H9 (cell line): ENCODE measurements around the gene ASB18. TPM values are rescaled to one million over a fixed set of nuclear protein-coding genes. Genes with fewer than 3 reads are reported as not detected.
A peak's percentile ranks its signal among the peaks of the same experiment; 100 is the strongest.

Experiments
- DNase-seq: peaks from one replicate; pipeline ENCODE4 v3.0.0-alpha.2; 2017
- H2AFZ ChIP-seq: one replicate; pipeline ENCODE4 v1.6.1; 2013; ENCODE audit warnings: mild to moderate bottlenecking, low read length, control low read depth, moderate library complexity
- H2AK5ac ChIP-seq: 2 replicates; pipeline ENCODE4 v1.6.1; 2013; ENCODE audit warnings: low read length, control low read depth, mixed read lengths; ENCODE audit not compliant: insufficient read length
- H2BK120ac ChIP-seq: one replicate; pipeline ENCODE4 v1.6.1; 2013; ENCODE audit warnings: low read depth, mild to moderate bottlenecking, low read length, control low read depth, inconsistent platforms; ENCODE audit not compliant: poor library complexity, severe bottlenecking
- H2BK12ac ChIP-seq: 2 replicates; pipeline ENCODE4 v1.6.1; 2013; ENCODE audit warnings: low read length, control low read depth, mixed read lengths, low read depth; ENCODE audit not compliant: insufficient read length
- H2BK15ac ChIP-seq: 2 replicates; pipeline ENCODE4 v1.6.1; 2013; ENCODE audit warnings: low read depth, low read length, control low read depth
- H2BK20ac ChIP-seq: one replicate; pipeline ENCODE4 v1.6.1; 2013; ENCODE audit warnings: low read depth, mild to moderate bottlenecking, low read length, control low read depth, inconsistent platforms; ENCODE audit not compliant: poor library complexity, severe bottlenecking
- H2BK5ac ChIP-seq: 2 replicates; pipeline ENCODE4 v1.6.1; 2013; ENCODE audit warnings: low read length, control low read depth, mixed read lengths; ENCODE audit not compliant: insufficient read length
- H3K14ac ChIP-seq: 2 replicates; pipeline ENCODE4 v1.6.1; 2013; ENCODE audit warnings: low read length, control low read depth; ENCODE audit not compliant: insufficient read depth
- H3K18ac ChIP-seq: 2 replicates; pipeline ENCODE4 v1.6.1; 2013; ENCODE audit warnings: low read depth, mild to moderate bottlenecking, mixed read lengths, low read length, control low read depth; ENCODE audit not compliant: insufficient read length
- H3K23ac ChIP-seq: 2 replicates; pipeline ENCODE4 v1.6.1; 2013; ENCODE audit warnings: low read length, control low read depth, mixed read lengths, low read depth; ENCODE audit not compliant: insufficient read length
- H3K23me2 ChIP-seq: 2 replicates; pipeline ENCODE4 v1.6.1; 2013; ENCODE audit warnings: low read depth, mild to moderate bottlenecking, mixed read lengths, low read length, control low read depth; ENCODE audit not compliant: insufficient read length, poor library complexity, severe bottlenecking
- H3K27ac ChIP-seq: 2 replicates; pipeline ENCODE4 v1.5.1; 2013; ENCODE audit warnings: low read length, control low read depth, mixed read lengths, low read depth; ENCODE audit not compliant: insufficient read length
- H3K27me3 ChIP-seq: 2 replicates; pipeline ENCODE4 v1.6.1; 2013; ENCODE audit warnings: low read length, control low read depth, inconsistent platforms; ENCODE audit not compliant: insufficient read depth
- H3K4ac ChIP-seq: 2 replicates; pipeline ENCODE4 v1.6.1; 2013; ENCODE audit warnings: low read depth, mild to moderate bottlenecking, control low read depth, inconsistent platforms, low read length, moderate library complexity
- H3K4me1 ChIP-seq: 2 replicates; pipeline ENCODE4 v1.6.1; 2013; ENCODE audit warnings: low read length, control low read depth, inconsistent platforms; ENCODE audit not compliant: insufficient read depth
- H3K4me2 ChIP-seq: 2 replicates; pipeline ENCODE4 v1.6.1; 2013; ENCODE audit warnings: low read length, control low read depth, mixed read lengths; ENCODE audit not compliant: insufficient read length, insufficient read depth
- H3K56ac ChIP-seq: 2 replicates; pipeline ENCODE4 v1.6.1; 2013; ENCODE audit warnings: low read depth, mild to moderate bottlenecking, mixed read lengths, low read length, control low read depth; ENCODE audit not compliant: insufficient read length
- H3K79me1 ChIP-seq: 2 replicates; pipeline ENCODE4 v1.6.1; 2013; ENCODE audit warnings: low read depth, mild to moderate bottlenecking, moderate library complexity, low read length, control low read depth, inconsistent platforms; ENCODE audit not compliant: insufficient read depth, poor library complexity, severe bottlenecking
- H3K79me2 ChIP-seq: 2 replicates; pipeline ENCODE4 v1.6.1; 2013; ENCODE audit warnings: low read length, control low read depth, inconsistent platforms; ENCODE audit not compliant: insufficient read depth
- H3K9ac ChIP-seq: 2 replicates; pipeline ENCODE4 v1.6.1; 2013; ENCODE audit warnings: low read length, control low read depth, mixed read lengths; ENCODE audit not compliant: insufficient read length; ENCODE audit errors: extremely low read depth
- H3K9me3 ChIP-seq: one replicate; pipeline ENCODE4 v1.6.1; 2013; ENCODE audit warnings: low read depth, low read length, inconsistent platforms; ENCODE audit not compliant: control insufficient read depth
- H3T11ph ChIP-seq: one replicate; pipeline ENCODE4 v1.6.1; 2013; ENCODE audit warnings: mild to moderate bottlenecking, low read length, control low read depth, inconsistent platforms
- H4K20me1 ChIP-seq: one replicate; pipeline ENCODE4 v1.6.1; 2013; ENCODE audit not compliant: control insufficient read depth, insufficient read length, insufficient read depth
- H4K5ac ChIP-seq: 2 replicates; pipeline ENCODE4 v1.6.1; 2013; ENCODE audit warnings: low read depth, mild to moderate bottlenecking, mixed read lengths, low read length, control low read depth; ENCODE audit not compliant: insufficient read length
- H4K8ac ChIP-seq: replicated peaks from 2 replicates; pipeline ENCODE4 v1.6.1; 2013; ENCODE audit warnings: low read length, control low read depth, mixed read lengths, low read depth; ENCODE audit not compliant: insufficient read length
- H4K91ac ChIP-seq: 2 replicates; pipeline ENCODE4 v1.6.1; 2013; ENCODE audit warnings: low read depth, mild to moderate bottlenecking, moderate library complexity, mixed read lengths, low read length, control low read depth; ENCODE audit not compliant: insufficient read length
- H3K27ac Mint-ChIP-seq, 3 experiments: 2 replicates in 2 of 3; 3 replicates in 1 of 3; pipeline ENCODE4 v1.8.0; 2020 to 2021; ENCODE audit warnings: mixed read lengths in 3 of 3, mild to moderate bottlenecking in 1 of 3, moderate library complexity in 1 of 3
- H3K27me3 Mint-ChIP-seq: 2 replicates; pipeline ENCODE4 v1.8.0; 2021; ENCODE audit warnings: low read depth, mild to moderate bottlenecking, moderate library complexity, mixed read lengths
- H3K36me3 Mint-ChIP-seq, 3 experiments: 2 replicates in 2 of 3; 3 replicates in 1 of 3; pipeline ENCODE4 v1.8.0; 2020 to 2021; ENCODE audit warnings: low read depth in 3 of 3, mixed read lengths in 3 of 3; ENCODE audit not compliant: insufficient read depth in 1 of 3
- H3K4me1 Mint-ChIP-seq, 2 experiments: 2 replicates each; pipeline ENCODE4 v1.8.0; 2020; ENCODE audit warnings: mixed read lengths in 2 of 2
- H3K4me3 Mint-ChIP-seq, 2 experiments: 2 replicates in 1 of 2; 3 replicates in 1 of 2; pipeline ENCODE4 v1.8.0; 2020 to 2021; ENCODE audit warnings: mild to moderate bottlenecking in 2 of 2, mixed read lengths in 2 of 2, moderate library complexity in 1 of 2
- H3K9me3 Mint-ChIP-seq, 2 experiments: 2 replicates in 1 of 2; 3 replicates in 1 of 2; pipeline ENCODE4 v1.8.0; 2020; ENCODE audit warnings: mild to moderate bottlenecking in 2 of 2, mixed read lengths in 2 of 2, moderate library complexity in 1 of 2
- WGBS: extraction: QIAGEN DNeasy Blood & Tissue Kit; methylation state at CpG from one replicate; pipeline ENCODE4 v1.1.7; 2013; ENCODE audit warnings: missing lambda C conversion rate, low lambda C conversion rate, mixed read lengths; ENCODE audit not compliant: insufficient read length; ENCODE audit errors: extremely low coverage; 5-methylcytosine and 5-hydroxymethylcytosine counted together
- total RNA-seq: library from RNA; stranded (reverse); gene quantifications from 2 replicates; pipeline ENCODE4 v1.2.1, GENCODE V29; 2021
- TF ChIP-seq, protein P1 (sequence below): fragments of 200-600 bp; sonication (generic); conservative IDR thresholded peaks from 3 replicates; pipeline ENCODE4 v1.8.0; 2021; ENCODE audit warnings: antibody characterized with exemption, mild to moderate bottlenecking

Gene ASB18
- total RNA-seq, 1 experiment from 2014 or later: not detected

DNA sequence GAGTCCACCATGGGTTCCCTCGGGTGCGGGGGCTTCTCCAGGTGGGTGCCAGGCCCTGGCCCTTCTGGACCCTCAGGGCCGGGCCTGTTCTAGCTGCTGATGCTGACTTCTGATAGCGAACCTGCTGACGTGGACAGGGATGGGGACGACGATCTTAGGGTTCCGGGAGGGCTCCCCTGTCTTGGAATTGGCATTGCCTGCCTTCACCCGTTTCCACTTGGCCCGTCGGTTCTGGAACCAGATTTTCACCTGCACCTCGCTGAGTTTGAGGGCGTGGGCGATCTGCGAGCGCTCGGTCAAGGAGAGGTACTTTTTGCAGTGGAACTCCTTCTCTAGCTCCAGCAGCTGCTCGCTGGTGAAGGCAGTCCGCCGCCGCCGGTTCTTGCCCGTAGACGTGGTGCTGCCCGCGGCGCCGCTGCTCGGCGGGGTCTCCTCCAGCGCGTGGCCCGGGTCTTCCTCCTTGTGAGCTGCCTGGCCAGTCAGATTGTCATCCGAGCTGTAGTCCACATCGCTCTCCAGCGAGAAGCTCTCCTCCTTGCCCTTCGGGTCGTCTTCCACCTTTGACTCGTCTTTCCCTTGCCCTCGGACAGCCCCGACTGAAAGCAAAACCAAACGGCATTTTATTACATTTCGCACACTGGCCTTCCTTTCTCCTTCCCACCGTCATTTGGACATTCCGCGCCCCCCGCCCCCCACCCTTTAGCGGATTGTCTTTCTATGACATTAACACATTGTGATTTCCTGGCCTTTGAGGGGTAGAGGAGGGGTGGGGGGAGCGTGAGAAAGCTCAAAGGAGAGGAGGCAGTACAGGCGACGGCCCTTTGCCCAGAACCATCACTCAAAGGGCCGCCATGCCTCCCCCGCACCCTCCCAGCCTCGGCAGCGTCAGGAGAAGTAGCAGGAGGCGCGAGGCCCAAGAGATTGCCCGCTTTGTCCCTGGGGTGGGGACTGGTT is 98.1 kb downstream of the ASB18 start:
- no peak overlapping the region for H2AFZ ChIP-seq
- H3K27ac Mint-ChIP-seq: no peak overlapping the region

More for the DNA sequence above, 98.1 kb downstream of the ASB18 start:
- H2BK15ac ChIP-seq: no peak overlapping the region
- H4K8ac ChIP-seq: no peak overlapping the region
- WGBS: no CpG with 5 or more reads among the region's 58 CpGs
- no peak overlapping the region for H2AK5ac ChIP-seq
- peak overlapping the region; percentile 5 to 81 for H3K4me3 Mint-ChIP-seq
- no peak overlapping the region for H3K18ac ChIP-seq
- peaks cover 93% of the 10 kb centered on the region for H3K27me3 Mint-ChIP-seq
- no peak overlapping the region for H3K4ac ChIP-seq
- H3K23ac ChIP-seq: no peak overlapping the region
- peaks cover 0 to 2% (median 0%) of the 10 kb centered on the region in 3 experiments; a peak in 2 of 7 replicates for H3K36me3 Mint-ChIP-seq
- peaks cover 20% of the 10 kb centered on the region for H3K23me2 ChIP-seq
- no peak overlapping the region for H3K56ac ChIP-seq
- H2BK12ac ChIP-seq: no peak overlapping the region
- H3K9me3 ChIP-seq: no peaks in the 10 kb centered on the region
- no peak overlapping the region for H2BK20ac ChIP-seq
- no peak overlapping the region for H3K27ac ChIP-seq
- H4K91ac ChIP-seq: no peak overlapping the region
- TF ChIP-seq, protein P1, sequence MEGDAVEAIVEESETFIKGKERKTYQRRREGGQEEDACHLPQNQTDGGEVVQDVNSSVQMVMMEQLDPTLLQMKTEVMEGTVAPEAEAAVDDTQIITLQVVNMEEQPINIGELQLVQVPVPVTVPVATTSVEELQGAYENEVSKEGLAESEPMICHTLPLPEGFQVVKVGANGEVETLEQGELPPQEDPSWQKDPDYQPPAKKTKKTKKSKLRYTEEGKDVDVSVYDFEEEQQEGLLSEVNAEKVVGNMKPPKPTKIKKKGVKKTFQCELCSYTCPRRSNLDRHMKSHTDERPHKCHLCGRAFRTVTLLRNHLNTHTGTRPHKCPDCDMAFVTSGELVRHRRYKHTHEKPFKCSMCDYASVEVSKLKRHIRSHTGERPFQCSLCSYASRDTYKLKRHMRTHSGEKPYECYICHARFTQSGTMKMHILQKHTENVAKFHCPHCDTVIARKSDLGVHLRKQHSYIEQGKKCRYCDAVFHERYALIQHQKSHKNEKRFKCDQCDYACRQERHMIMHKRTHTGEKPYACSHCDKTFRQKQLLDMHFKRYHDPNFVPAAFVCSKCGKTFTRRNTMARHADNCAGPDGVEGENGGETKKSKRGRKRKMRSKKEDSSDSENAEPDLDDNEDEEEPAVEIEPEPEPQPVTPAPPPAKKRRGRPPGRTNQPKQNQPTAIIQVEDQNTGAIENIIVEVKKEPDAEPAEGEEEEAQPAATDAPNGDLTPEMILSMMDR: no peak
- DNase-seq: peak; percentile 65
- no peak overlapping the region for H4K5ac ChIP-seq
- no peak overlapping the region for H2BK120ac ChIP-seq
- peaks cover 7% of the 10 kb centered on the region for H3K4me1 ChIP-seq
- no peak overlapping the region for H3T11ph ChIP-seq
- H3K79me2 ChIP-seq: no peaks in the 10 kb centered on the region
- H3K79me1 ChIP-seq: no peaks in the 10 kb centered on the region
- no peak overlapping the region for H3K14ac ChIP-seq
- H3K4me2 ChIP-seq: peak overlapping the region; percentile 64
- no peaks in the 10 kb centered on the region for H4K20me1 ChIP-seq
- no peak overlapping the region for H2BK5ac ChIP-seq
- no peak overlapping the region for H3K9ac ChIP-seq
- H3K9me3 Mint-ChIP-seq: peaks cover 0 to 8% of the 10 kb centered on the region in 2 experiments; a peak in 2 of 5 replicates
- peaks cover 79% of the 10 kb centered on the region for H3K27me3 ChIP-seq
- peaks cover 46 to 52% of the 10 kb centered on the region in 2 experiments for H3K4me1 Mint-ChIP-seq
